PC-3 (cell line): ENCODE measurements around the gene ACTL8. TPM values are rescaled to one million over a fixed set of nuclear protein-coding genes. Genes with fewer than 3 reads are reported as not detected.

Experiments
- ATAC-seq: fragments of 200-7000 bp; cut with Tn5 transposase; 2 replicates; pipeline ENCODE4 v1.9.1; 2020; ENCODE audit warnings: mild to moderate bottlenecking, moderate library complexity
- BruUV-seq: library from RNA; stranded (reverse); fragments of 400-500 nt; replicated peaks from 2 replicates; lab custom pipeline; 2021; lab: Mats Ljungman, UMichigan
- CTCF ChIA-PET: fragments of 300-600 bp; sonication (Branson Sonifier 250); formaldehyde crosslinking; loops from one replicate; lab custom pipeline; 2022; ENCODE audit warnings: antibody characterized with exemption; lab: Charles Lee
- POLR2A ChIA-PET: fragments of 300-600 bp; sonication (Branson Sonifier 250); formaldehyde crosslinking; loops from one replicate; lab custom pipeline; 2022; ENCODE audit warnings: antibody characterized with exemption; ENCODE audit not compliant: unreplicated experiment; lab: Charles Lee
- DNase-seq: peaks from one replicate; pipeline ENCODE4 v3.0.0-alpha.2; 2015
- H2AFZ ChIP-seq: fragments of 300-600 bp; sonication (generic); 2 replicates; pipeline ENCODE4 v1.6.0; 2016; ENCODE audit warnings: antibody characterized with exemption, low read length
- H3F3A ChIP-seq: fragments of 300-600 bp; sonication (generic); one replicate; pipeline ENCODE4 v1.6.0; 2017; ENCODE audit warnings: antibody characterized with exemption, low read length, control low read depth, mild to moderate bottlenecking; ENCODE audit not compliant: unreplicated experiment
- H3K27ac ChIP-seq: fragments of 300-600 bp; sonication (generic); 2 replicates; pipeline ENCODE4 v1.5.1; 2016; ENCODE audit warnings: mild to moderate bottlenecking, low read length
- H3K27me3 ChIP-seq: fragments of 300-600 bp; sonication (generic); 2 replicates; pipeline ENCODE4 v1.6.1; 2016; ENCODE audit warnings: low read length, mixed read lengths
- H3K36me3 ChIP-seq: fragments of 300-600 bp; sonication (generic); 2 replicates; pipeline ENCODE4 v1.6.1; 2016; ENCODE audit warnings: low read depth, mixed run types, low read length, mixed read lengths
- H3K4me1 ChIP-seq: fragments of 300-600 bp; sonication (generic); 2 replicates; pipeline ENCODE4 v1.5.1; 2016; ENCODE audit warnings: low read length; ENCODE audit not compliant: insufficient read depth
- H3K4me2 ChIP-seq: fragments of 300-600 bp; sonication (generic); 2 replicates; pipeline ENCODE4 v1.6.0; 2016; ENCODE audit warnings: low read length
- H3K4me3 ChIP-seq: fragments of 300-600 bp; sonication (generic); 2 replicates; pipeline ENCODE4 v1.5.1; 2016; ENCODE audit warnings: mild to moderate bottlenecking, low read length, mixed read lengths
- H3K79me2 ChIP-seq: fragments of 300-600 bp; sonication (generic); 2 replicates; pipeline ENCODE4 v1.6.1; 2017; ENCODE audit warnings: low read length, mixed read lengths
- H3K9ac ChIP-seq: fragments of 300-600 bp; sonication (generic); 2 replicates; pipeline ENCODE4 v1.6.0; 2016; ENCODE audit warnings: mild to moderate bottlenecking, low read length
- H3K9me2 ChIP-seq: fragments of 300-600 bp; sonication (generic); replicated peaks from 2 replicates; pipeline ENCODE4 v1.6.1; 2016; ENCODE audit warnings: mixed run types, low read length, mixed read lengths
- H3K9me3 ChIP-seq: fragments of 300-600 bp; sonication (generic); 2 replicates; pipeline ENCODE4 v1.6.1; 2016; ENCODE audit warnings: low read length, mixed read lengths
- H4K20me1 ChIP-seq: fragments of 300-600 bp; sonication (generic); 2 replicates; pipeline ENCODE4 v1.6.1; 2016; ENCODE audit warnings: low read length, mixed read lengths
- CTCF ChIP-seq: fragments of 300-600 bp; sonication (generic); conservative IDR thresholded peaks from 2 replicates; pipeline ENCODE4 v1.5.1; 2017; ENCODE audit warnings: antibody characterized with exemption, low read depth, mild to moderate bottlenecking, low read length
- EZH2 ChIP-seq: fragments of 300-600 bp; sonication (generic); IDR thresholded peaks from one replicate; pipeline ENCODE4 v1.6.1; 2017; ENCODE audit warnings: antibody characterized with exemption, mild to moderate bottlenecking, low read length; ENCODE audit not compliant: unreplicated experiment
- EZH2phosphoT487 ChIP-seq: fragments of 300-600 bp; sonication (generic); IDR thresholded peaks from 2 replicates; pipeline ENCODE4 v1.6.1; 2018; ENCODE audit warnings: mild to moderate bottlenecking, antibody characterized with exemption, low read length, borderline replicate concordance
- intact Hi-C: fragments of 100-400 bp; cut with micrococcal nuclease; formaldehyde crosslinking; loops from 2 replicates; pipeline ENCODE4 v1.9.0; 2023
- total RNA-seq: library from RNA; depleted of rRNA; stranded (reverse); fragments of >200 nt; gene quantifications from 2 replicates; pipeline ENCODE4 v1.2.3, GENCODE V29; 2014

ACTL8 gene
- total RNA-seq, 1 experiment from 2014 or later, result not detected

GRCh38 chr1:17798011-17798410, 42.9 kb downstream of the ACTL8 start:
- no peak overlapping the region for H3K27ac ChIP-seq
- intact Hi-C loops, result no loop called here
- no peaks in the 10 kb centered on the region for H3K79me2 ChIP-seq
- no peak overlapping the region for H3K4me2 ChIP-seq
- DNase-seq (no peak), ATAC-seq (no peak)
- H3K4me3 ChIP-seq, result no peak overlapping the region
- no peak overlapping the region for H3K9ac ChIP-seq
- H4K20me1 ChIP-seq, result no peaks in the 10 kb centered on the region
- H3K9me2 ChIP-seq, result no peaks in the 10 kb centered on the region
- no peaks in the 10 kb centered on the region for H3K9me3 ChIP-seq
- CTCF ChIA-PET, result no interaction called here
- no peak for TF ChIP-seq EZH2phosphoT487
- TF ChIP-seq CTCF, result no peak
- no peak for TF ChIP-seq EZH2
- H3F3A ChIP-seq, result no peaks in the 10 kb centered on the region
- no TSS peak for BruUV-seq
- H3K4me1 ChIP-seq, result no peaks in the 10 kb centered on the region
- POLR2A ChIA-PET, result no interaction called here
- peaks cover 89% of the 10 kb centered on the region for H3K27me3 ChIP-seq
- no peaks in the 10 kb centered on the region for H3K36me3 ChIP-seq
- H2AFZ ChIP-seq, result no peak overlapping the region

- no peaks in the 10 kb centered on the region for H3K4me1 ChIP-seq
- DNase-seq, result no peak
- H3K9ac ChIP-seq, result no peak overlapping the region
- TF ChIP-seq EZH2, result no peak
- TF ChIP-seq CTCF, result no peak
- no peaks in the 10 kb centered on the region for H4K20me1 ChIP-seq
- H3K4me2 ChIP-seq, result no peak overlapping the region
- H3K79me2 ChIP-seq, result no peaks in the 10 kb centered on the region
- no peak overlapping the region for H3K27ac ChIP-seq
- no peaks in the 10 kb centered on the region for H3K36me3 ChIP-seq
- peaks cover 81% of the 10 kb centered on the region for H3K27me3 ChIP-seq
- POLR2A ChIA-PET, result no interaction called here
- intact Hi-C loops, result no loop called here
- H3F3A ChIP-seq, result no peaks in the 10 kb centered on the region
- H2AFZ ChIP-seq, result no peak overlapping the region
- H3K4me3 ChIP-seq, result no peak overlapping the region
- no TSS peak for BruUV-seq
- ATAC-seq, result no peak
- CTCF ChIA-PET, result no interaction called here
- no peaks in the 10 kb centered on the region for H3K9me2 ChIP-seq
- no peaks in the 10 kb centered on the region for H3K9me3 ChIP-seq
Observed at GRCh38 chr1:17798799-17799382, 43.8 kb downstream of the ACTL8 start.

- Histone ChIP-seq H4K20me1 (no peaks in the 10 kb centered on the region), H3K27me3 (peaks cover 75% of the 10 kb centered on the region), H3K79me2 (no peaks in the 10 kb centered on the region), H3K36me3 (no peaks in the 10 kb centered on the region), H2AFZ (no peak overlapping the region), H3K9me2 (no peaks in the 10 kb centered on the region), H3K9ac (no peak overlapping the region), H3K9me3 (no peaks in the 10 kb centered on the region), H3F3A (no peaks in the 10 kb centered on the region), H3K27ac (no peak overlapping the region), H3K4me3 (no peak overlapping the region), H3K4me1 (no peaks in the 10 kb centered on the region), H3K4me2 (no peak overlapping the region)
- POLR2A ChIA-PET, result no interaction called here
- ATAC-seq (no peak), DNase-seq (no peak)
- no peak for TF ChIP-seq CTCF
- no peak for TF ChIP-seq EZH2
- TF ChIP-seq EZH2phosphoT487, result no peak
- CTCF ChIA-PET, result no interaction called here
- intact Hi-C loops, result no loop called here
- BruUV-seq, result no TSS peak
Observed at GRCh38 chr1:17799642-17800041, 44.5 kb downstream of the ACTL8 start.
